ENCODE measurements around the gene USP5.

DNA sequence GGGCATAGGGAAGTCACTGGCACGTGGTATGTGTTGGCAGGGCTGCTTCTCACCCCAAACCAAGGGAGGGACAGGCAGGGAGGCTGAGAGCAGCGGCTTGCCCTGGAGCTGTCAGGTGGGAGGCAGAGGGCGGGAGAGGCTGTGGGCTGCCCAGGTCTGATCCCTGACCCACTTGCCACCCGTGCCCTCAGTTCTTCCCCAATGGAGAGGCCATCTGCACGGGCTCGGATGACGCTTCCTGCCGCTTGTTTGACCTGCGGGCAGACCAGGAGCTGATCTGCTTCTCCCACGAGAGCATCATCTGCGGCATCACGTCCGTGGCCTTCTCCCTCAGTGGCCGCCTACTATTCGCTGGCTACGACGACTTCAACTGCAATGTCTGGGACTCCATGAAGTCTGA lies 6.6 kb upstream of the USP5 start:
- TF ChIP-seq, protein P1, sequence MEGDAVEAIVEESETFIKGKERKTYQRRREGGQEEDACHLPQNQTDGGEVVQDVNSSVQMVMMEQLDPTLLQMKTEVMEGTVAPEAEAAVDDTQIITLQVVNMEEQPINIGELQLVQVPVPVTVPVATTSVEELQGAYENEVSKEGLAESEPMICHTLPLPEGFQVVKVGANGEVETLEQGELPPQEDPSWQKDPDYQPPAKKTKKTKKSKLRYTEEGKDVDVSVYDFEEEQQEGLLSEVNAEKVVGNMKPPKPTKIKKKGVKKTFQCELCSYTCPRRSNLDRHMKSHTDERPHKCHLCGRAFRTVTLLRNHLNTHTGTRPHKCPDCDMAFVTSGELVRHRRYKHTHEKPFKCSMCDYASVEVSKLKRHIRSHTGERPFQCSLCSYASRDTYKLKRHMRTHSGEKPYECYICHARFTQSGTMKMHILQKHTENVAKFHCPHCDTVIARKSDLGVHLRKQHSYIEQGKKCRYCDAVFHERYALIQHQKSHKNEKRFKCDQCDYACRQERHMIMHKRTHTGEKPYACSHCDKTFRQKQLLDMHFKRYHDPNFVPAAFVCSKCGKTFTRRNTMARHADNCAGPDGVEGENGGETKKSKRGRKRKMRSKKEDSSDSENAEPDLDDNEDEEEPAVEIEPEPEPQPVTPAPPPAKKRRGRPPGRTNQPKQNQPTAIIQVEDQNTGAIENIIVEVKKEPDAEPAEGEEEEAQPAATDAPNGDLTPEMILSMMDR (IDR thresholded peaks at IDR 0.05) = no peak
- TF ChIP-seq POLR2A (IDR thresholded peaks at IDR 0.05) = no peak
- TF ChIP-seq POLR2AphosphoS5 (IDR thresholded peaks at IDR 0.05; ENCODE audit: insufficient read depth in 1 of 2, low read depth in 1 of 2) = no peak

Measured in vagina (tissue), 2 donors.